ENCODE measurements around the gene BNC2. TPM values are rescaled to one million over a fixed set of nuclear protein-coding genes. Genes with fewer than 3 reads are reported as not detected.
"Not testable (repeated sequence)": the region's sequence is repeated elsewhere in the genome, so short reads cannot be mapped to it uniquely, and the experiment has no call there.

Gene BNC2
- total RNA-seq, 4 donors from 2014 or later = 90.2 to 130 (median 100.0) TPM

- 56 to 71% methylated on average over 2 of the region's 2 CpGs for WGBS, 2 donors (ENCODE audit: low coverage in 1 of 2)
- H3K27me3 ChIP-seq = no peaks in the 10 kb centered on the region
- H3K9me3 ChIP-seq = no peaks in the 10 kb centered on the region
- TF ChIP-seq POLR2A (IDR thresholded peaks at IDR 0.05) = no peak
- TF ChIP-seq POLR2AphosphoS5 (IDR thresholded peaks at IDR 0.05) = no peak
- TF ChIP-seq CTCF (IDR thresholded peaks at IDR 0.05) = no peak
- TF ChIP-seq EP300 (IDR thresholded peaks at IDR 0.05) = no peak
- peak overlapping the region in 1 of 4 donors; percentile 18 for H3K27ac ChIP-seq
- ATAC-seq = no peak
- no peak overlapping the region for H3K4me3 ChIP-seq
- H3K4me1 ChIP-seq = peaks cover 2 to 52% (median 3%) of the 10 kb centered on the region in 3 donors
- H3K36me3 ChIP-seq = no peaks in the 10 kb centered on the region
These were observed 385.7 kb downstream of the BNC2 start for GRCh38 chr9:16484744-16485143.

- peak overlapping the region in 1 of 4 donors; percentile 18 for H3K27ac ChIP-seq
- ATAC-seq = no peak
These were observed 386.3 kb downstream of the BNC2 start for GRCh38 chr9:16484180-16484579.

GRCh38 chr9:16482764-16483163, 387.7 kb downstream of the BNC2 start:
- Histone ChIP-seq H3K4me3 (no peak overlapping the region), H3K36me3 (no peaks in the 10 kb centered on the region), H3K4me1 (peaks cover 2 to 42% (median 2%) of the 10 kb centered on the region in 3 donors), H3K27me3 (no peaks in the 10 kb centered on the region), H3K9me3 (no peaks in the 10 kb centered on the region), H3K27ac (no peak overlapping the region)
- TF ChIP-seq EP300 (IDR thresholded peaks at IDR 0.05) (no peak), POLR2AphosphoS5 (IDR thresholded peaks at IDR 0.05) (no peak), CTCF (IDR thresholded peaks at IDR 0.05) (no peak), POLR2A (IDR thresholded peaks at IDR 0.05) (no peak)
- 84 to 89% methylated on average over 6 of the region's 6 CpGs for WGBS, 2 donors (ENCODE audit: low coverage in 1 of 2)
- no peak for ATAC-seq

More at GRCh38 chr9:16484180-16484579, 386.3 kb downstream of the BNC2 start:
- 20 to 66% methylated on average over 2 to 5 of the region's 5 CpGs for WGBS, 2 donors (ENCODE audit: low coverage in 1 of 2)
- H3K27me3 ChIP-seq = no peaks in the 10 kb centered on the region
- TF ChIP-seq CTCF (IDR thresholded peaks at IDR 0.05) (no peak), POLR2AphosphoS5 (IDR thresholded peaks at IDR 0.05) (no peak), EP300 (IDR thresholded peaks at IDR 0.05) (no peak), POLR2A (IDR thresholded peaks at IDR 0.05) (no peak)
- H3K36me3 ChIP-seq = no peaks in the 10 kb centered on the region
- peaks cover 2 to 52% (median 3%) of the 10 kb centered on the region in 3 donors for H3K4me1 ChIP-seq
- no peak overlapping the region for H3K4me3 ChIP-seq
- no peaks in the 10 kb centered on the region for H3K9me3 ChIP-seq

GRCh38 chr9:16480584-16480983, 389.9 kb downstream of the BNC2 start:
- not testable (repeated sequence) for H3K27me3 ChIP-seq, H3K27ac ChIP-seq, H3K9me3 ChIP-seq, H3K36me3 ChIP-seq, H3K4me3 ChIP-seq, ATAC-seq
- H3K4me1 ChIP-seq = peaks cover 0 to 20% (median 2%) of the 10 kb centered on the region in 3 donors
- WGBS, 2 donors (ENCODE audit: low coverage in 1 of 2) = no CpG with 5 or more reads among the region's 20 CpGs

- no peak overlapping the region for H3K27ac ChIP-seq
- H3K9me3 ChIP-seq = no peaks in the 10 kb centered on the region
- H3K4me3 ChIP-seq = no peak overlapping the region
- H3K36me3 ChIP-seq = no peaks in the 10 kb centered on the region
- TF ChIP-seq CTCF (IDR thresholded peaks at IDR 0.05) (no peak), EP300 (IDR thresholded peaks at IDR 0.05) (no peak), POLR2A (IDR thresholded peaks at IDR 0.05) (no peak), POLR2AphosphoS5 (IDR thresholded peaks at IDR 0.05) (no peak)
- no peak for ATAC-seq
- 86 to 90% methylated on average over 5 to 7 of the region's 7 CpGs for WGBS, 2 donors (ENCODE audit: low coverage in 1 of 2)
- no peaks in the 10 kb centered on the region for H3K27me3 ChIP-seq
- no peaks in the 10 kb centered on the region for H3K4me1 ChIP-seq
These were observed 394.5 kb downstream of the BNC2 start for GRCh38 chr9:16475996-16476395.
